GM19035 (cell line): ENCODE measurements around the gene FAM20A.
"Not testable (repeated sequence)": the region's sequence is repeated elsewhere in the genome, so short reads cannot be mapped to it uniquely, and the experiment has no call there.

ENCODE experiments used
- ATAC-seq: cut with Tn5 transposase; IDR thresholded peaks from one replicate; pipeline ENCODE4 v1.9.1; 2021; ENCODE audit not compliant: unreplicated experiment

Gene FAM20A

GRCh38 chr17:68592009-68592408 is 9.2 kb downstream of the FAM20A start:
- ATAC-seq, result no peak

DNA sequence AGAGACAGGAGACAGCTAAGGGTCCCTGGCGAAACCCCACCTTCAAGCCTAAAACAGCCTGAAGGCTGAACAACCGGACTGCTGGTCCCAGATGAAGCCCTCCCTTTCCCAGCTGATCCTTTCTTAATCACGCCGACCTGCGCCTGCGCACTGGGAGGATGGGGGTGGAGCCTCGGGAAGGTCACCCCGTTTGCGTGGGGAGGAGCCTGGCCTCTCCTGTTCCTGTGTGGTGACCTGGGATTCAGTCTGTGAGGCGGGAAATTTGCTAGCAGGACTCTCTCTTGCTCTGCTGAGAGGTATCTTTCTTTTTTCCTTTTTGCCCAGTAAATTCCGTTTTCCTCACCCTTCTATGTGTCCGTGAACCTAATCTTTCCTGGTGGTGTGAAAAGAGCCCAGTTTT is 9.6 kb downstream of the FAM20A start:
- no peak for ATAC-seq

GRCh38 chr17:68589086-68589485 is 12.1 kb downstream of the FAM20A start:
- ATAC-seq, result no peak

DNA sequence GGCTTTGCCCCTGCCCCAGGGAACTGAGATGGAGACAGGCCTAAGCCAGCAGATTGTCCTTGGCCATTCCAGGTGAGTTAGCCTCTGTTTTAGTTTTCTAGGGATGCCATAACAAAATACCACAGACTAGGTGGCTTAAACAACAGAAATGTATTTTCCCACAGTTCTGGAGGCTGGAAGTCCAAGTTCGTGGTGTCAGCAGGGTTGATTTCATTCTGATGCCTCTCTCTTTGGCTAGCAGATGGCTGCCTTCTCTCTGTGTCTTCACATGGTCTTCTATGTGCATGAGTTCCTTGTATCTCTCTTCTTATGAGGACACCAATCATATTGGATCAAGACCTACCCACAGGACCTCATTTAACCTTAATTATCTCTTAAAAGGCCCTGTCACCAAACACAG is 12.8 kb downstream of the FAM20A start:
- no peak for ATAC-seq

- no peak for ATAC-seq
Observed at GRCh38 chr17:68587847-68588246, 13.3 kb downstream of the FAM20A start.

DNA sequence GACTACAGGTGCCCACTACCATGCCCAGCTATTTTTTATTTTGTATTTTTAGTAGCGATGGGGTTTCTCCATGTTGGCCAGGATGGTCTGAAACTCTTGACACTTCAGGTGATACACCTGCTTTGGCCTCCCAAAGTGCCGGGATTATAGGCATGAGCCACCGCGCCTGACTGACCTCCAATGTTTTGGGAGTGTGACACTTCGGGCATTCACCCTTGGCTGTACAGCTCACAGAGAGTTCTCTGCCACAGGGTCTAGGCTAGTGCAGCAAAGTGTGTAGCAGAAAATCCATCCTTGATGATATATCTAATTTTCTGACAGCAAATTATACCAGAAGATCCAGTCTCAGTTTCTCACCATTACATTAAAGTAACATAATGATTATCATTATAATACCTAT is 14.1 kb downstream of the FAM20A start:
- ATAC-seq, result no peak

- ATAC-seq, result no peak
Observed at GRCh38 chr17:68585643-68586042, 15.5 kb downstream of the FAM20A start.

DNA sequence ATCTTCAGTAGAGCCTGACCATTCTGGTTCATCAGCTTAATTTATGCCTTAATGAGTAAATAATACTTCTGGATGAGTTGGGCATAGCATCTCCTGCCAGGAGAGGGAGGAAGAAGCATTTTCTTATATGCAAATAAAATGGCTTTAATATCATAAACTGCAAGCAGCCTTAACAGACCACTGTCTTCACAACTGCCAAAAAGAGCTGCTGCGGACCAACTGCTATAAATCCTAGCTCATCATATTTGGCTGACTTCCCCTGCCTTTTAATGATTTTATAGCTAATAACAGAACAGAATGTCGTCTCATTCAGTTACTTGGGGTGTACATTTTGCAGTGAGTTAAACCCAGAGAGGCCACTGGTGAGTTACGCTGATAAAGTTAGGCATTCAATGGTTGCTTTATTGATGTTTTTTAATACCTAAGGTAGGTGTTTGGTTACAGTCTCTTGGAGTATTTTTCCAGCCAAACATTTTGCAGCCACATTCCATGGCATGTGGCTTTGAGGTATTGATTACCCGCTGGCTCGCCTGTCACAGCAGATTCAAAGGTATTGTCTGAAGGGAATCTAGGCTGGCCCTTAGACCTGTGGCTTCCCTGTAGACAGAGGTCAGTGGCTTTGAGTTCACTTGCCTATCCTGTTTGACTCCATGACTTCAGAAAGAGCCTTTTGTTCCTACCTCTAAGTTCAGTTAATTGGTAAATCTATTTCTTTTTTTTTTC is 16.4 kb downstream of the FAM20A start:
- no peak for ATAC-seq

GRCh38 chr17:68582867-68583266 is 18.3 kb downstream of the FAM20A start:
- not testable (repeated sequence) for ATAC-seq

DNA sequence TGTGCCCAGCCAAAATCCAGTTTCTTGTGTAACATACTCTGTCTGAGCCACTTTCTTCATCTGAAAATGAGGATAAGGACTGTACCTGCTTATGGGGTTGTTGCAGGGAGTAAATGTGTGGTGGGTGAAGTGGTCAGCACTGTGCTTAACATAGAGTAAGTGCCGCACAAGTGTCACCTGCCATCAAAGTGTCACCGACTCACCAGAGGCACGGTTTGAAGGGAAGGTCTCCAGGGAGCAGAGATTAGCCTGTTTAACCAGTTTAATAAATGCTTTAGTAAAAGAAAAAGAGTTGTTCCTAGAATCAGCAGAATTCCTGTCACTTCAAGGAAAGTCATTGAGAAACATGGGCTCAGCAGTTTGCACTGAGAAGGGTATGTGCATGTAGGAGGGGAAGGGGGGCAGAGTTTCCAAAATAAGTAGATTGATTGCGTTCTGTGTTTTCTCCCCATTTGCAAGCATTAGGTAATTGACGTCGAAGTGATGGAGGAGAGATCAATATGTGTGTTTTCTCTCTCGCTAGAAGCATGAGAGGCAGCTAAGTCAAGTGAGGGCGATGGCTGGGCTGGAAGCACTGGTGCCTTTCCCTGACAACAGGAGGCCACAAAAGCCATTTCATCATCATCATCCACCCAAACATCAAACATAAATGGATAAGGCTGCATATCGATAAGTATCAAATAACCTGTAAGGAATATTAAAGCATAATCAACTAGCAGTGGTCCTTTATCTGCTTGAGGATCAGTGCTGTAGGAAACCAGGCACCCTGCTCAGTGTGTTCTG is 19.1 kb downstream of the FAM20A start:
- ATAC-seq, result no peak

- ATAC-seq, result no peak
Observed at GRCh38 chr17:68580236-68580770, 20.9 kb downstream of the FAM20A start.

- ATAC-seq, result no peak
Observed at GRCh38 chr17:68579194-68579927, 21.8 kb downstream of the FAM20A start.

DNA sequence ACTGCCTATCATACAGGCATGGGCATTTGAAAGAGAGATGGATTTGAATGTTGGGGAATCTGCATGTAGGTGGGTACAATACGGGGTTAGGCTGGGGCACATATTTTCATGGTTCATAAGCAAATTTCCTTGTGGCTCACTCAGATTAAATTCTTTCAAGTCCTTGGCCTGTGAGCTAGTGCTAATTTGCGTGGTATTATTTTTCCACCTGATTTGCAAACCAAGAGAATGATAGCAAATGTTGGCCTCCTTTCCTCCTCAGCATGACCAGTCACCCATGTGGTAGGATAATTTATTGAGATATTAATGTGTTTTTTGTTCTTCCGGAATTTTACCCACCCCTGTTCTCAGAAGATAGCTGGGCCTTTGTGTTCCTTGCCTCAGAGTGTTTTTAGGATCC is 22.9 kb downstream of the FAM20A start:
- no peak for ATAC-seq

DNA sequence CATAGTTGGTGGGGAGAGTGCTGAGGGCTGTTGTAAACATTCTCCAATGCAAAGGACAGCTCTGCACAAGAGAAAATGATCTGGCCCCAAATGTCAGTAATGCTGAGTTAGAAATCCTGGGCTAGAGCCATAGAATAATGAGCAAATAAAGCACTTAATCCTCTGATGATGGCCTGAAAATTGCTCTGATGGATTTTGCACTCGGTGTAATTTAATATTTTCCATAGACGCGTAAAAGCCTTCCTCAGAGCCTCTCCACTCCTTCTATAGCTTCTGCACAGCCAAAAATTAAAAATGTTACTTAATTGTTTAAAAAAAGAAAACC is 23.7 kb downstream of the FAM20A start:
- no peak for ATAC-seq

- ATAC-seq, result no peak
Observed at GRCh38 chr17:68576811-68577496, 24.2 kb downstream of the FAM20A start.

DNA sequence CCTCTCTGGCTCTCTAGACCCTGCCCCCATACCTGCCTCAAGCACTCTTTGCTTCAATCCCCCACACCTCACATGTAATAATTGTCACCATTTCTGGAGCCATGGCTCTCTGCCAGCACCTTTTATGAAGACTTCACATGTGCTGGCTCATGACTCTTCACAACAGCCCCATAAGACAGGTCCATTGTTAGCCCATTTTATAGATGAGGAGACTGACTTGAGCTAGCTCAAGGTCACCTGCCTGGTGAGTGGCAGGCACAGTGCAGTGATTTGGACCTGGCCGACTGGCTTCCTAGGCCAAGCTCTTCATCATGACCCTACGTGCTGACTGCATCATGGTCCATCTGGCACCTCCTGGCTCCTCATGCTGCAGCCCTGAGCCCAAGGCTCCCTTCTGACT is 25.0 kb downstream of the FAM20A start:
- no peak for ATAC-seq

DNA sequence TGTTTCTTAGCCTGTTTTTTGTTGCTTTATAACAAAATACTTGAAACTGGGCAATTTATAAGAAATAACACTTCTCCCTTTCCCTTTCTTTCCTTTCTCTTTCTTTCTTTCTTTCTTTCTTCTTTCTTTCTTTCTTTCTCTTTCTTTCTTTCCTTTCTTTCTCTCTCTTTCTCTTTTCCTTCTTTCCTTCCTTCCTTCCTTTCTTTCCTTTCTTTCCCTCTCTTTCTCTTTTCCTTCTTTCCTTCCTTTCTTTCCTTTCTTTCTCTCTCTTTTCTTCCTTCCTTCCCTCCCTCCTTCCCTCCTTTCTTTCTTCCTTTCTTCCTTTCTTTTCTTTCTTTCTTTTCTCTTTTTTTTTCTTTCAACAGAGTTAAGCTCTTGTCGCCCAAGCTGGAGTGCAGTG is 27.8 kb downstream of the FAM20A start:
- ATAC-seq, result no peak

DNA sequence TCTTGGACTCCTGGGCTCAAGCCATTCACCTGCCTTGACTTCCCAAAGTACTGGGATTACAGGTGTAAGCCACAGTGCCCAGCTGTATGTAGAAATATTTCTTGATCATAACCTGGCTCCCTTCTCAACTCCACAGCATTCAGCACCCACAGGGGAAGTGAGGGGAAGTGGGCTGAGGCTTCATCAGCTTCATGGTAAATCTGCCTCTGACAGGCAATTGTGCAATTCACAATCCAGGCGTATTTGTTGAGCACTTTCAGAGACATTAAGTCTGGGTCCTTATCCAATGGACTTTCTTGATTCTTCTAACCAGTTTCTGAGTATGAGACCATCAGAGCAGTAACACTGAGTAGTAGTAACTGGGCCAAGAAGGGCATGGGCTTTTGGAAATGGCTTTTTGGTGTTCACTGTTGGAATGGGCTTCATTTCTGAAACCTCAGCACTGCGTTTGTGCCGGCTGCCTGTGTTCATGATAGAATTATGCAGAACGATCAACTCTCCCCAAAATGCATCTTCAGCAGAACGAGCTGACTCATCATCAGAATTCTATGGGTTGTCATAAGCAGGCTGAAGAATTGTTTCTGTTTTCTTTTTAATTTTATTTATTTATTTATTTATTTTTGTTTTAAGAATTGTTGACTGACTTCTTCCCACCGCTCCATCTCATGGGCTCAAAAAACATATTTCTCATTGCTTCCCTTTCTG is 28.9 kb downstream of the FAM20A start:
- ATAC-seq, result no peak

DNA sequence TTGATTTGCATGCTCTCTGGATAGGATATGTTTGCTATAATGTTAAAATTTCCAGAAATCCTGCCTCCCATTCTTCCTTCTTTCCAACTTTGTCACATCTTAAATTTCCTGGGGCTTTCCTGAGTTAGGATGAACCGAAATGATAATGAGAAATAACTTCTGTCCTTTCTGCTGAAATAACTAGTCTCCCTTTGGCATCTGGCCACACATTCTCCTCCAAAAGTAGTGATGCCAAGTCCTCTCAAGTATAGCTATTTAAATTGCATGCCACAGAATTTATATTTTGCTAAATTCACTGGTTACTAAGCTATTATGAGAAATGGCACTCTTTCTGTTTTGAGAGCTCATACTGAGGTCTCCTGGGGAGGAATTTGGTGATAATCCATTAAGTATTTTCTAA is 30.6 kb downstream of the FAM20A start:
- no peak for ATAC-seq

GRCh38 chr17:68569346-68569745 is 31.8 kb downstream of the FAM20A start:
- ATAC-seq, result no peak

GRCh38 chr17:68568581-68568980 is 32.6 kb downstream of the FAM20A start:
- no peak for ATAC-seq
